ENCODE data around the gene NFATC2. TPM values are rescaled to one million over a fixed set of nuclear protein-coding genes. Genes with fewer than 3 reads are reported as not detected.

Gene NFATC2
- total RNA-seq, 1 experiment from 2014 or later, result 0.61 TPM

DNA sequence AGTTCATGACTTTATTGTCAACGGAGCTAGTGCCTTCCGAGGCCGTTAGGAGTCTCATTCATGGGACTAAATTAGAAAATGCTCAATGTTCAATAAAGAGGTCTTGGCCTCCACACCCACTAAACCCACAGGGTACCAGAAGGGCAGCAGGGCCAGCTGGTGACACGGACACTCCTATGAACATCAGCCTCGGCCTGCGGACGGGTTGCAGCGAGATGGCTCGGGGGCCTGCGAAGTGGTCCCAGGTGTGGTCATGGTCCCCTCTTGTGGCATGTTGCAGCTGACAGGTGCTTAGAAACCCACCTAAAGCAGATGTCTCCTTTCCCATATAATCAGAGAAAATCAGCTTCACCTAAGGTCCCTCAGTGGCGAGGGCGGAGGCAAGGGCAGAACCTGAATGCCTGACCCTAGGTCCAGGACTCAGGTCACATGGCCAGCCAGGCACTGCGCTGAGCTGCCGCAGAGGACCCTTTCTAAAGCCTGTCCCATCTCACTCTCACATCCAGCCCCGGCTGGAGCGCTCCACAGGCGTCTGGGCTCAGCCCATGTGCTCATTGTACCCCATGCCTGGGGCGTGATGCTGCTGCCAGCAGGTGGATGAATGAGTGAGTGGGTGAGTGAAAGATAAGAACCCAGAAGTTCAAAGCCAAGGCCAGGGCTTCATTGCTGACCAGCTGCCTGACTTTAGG is 35.8 kb downstream of the NFATC2 start:
- H2BK15ac ChIP-seq (ENCODE audit: low read depth, low read length), result no peak overlapping the region
- H2BK120ac ChIP-seq (ENCODE audit: low read depth, low read length, poor library complexity, severe bottlenecking), result no peak overlapping the region
- DNase-seq, result no peak
- no peak overlapping the region for H3K4ac ChIP-seq (ENCODE audit: low read depth, low read length)
- H3K4me1 Mint-ChIP-seq, result no peaks in the 10 kb centered on the region; a peak in 1 of 4 replicates
- no peak overlapping the region for H2AK5ac ChIP-seq (ENCODE audit: insufficient read length, low read length)
- no peaks in the 10 kb centered on the region for H3K23me2 ChIP-seq (ENCODE audit: insufficient read length, low read depth, low read length, poor library complexity, severe bottlenecking)
- H4K5ac ChIP-seq (ENCODE audit: insufficient read length, low read depth, low read length), result no peak overlapping the region
- H3K79me1 ChIP-seq (ENCODE audit: insufficient read depth, low read depth, low read length, poor library complexity, severe bottlenecking), result no peaks in the 10 kb centered on the region
- no peak overlapping the region for H4K8ac ChIP-seq (replicated peaks; ENCODE audit: insufficient read length, low read depth, low read length)
- H3K23ac ChIP-seq (ENCODE audit: insufficient read length, low read depth, low read length), result no peak overlapping the region
- H4K91ac ChIP-seq (ENCODE audit: insufficient read length, low read depth, low read length), result no peak overlapping the region
- no CpG with 5 or more reads among the region's 18 CpGs for WGBS (ENCODE audit: extremely low coverage, insufficient read length, low lambda C conversion rate)
- H3K36me3 Mint-ChIP-seq (ENCODE audit: insufficient read depth in 1 of 3, low read depth in 3 of 3), result no peaks in the 10 kb centered on the region
- H3K56ac ChIP-seq (ENCODE audit: insufficient read length, low read depth, low read length), result no peak overlapping the region
- no peak overlapping the region for H3K27ac ChIP-seq (ENCODE audit: insufficient read length, low read depth, low read length)
- no peaks in the 10 kb centered on the region for H3K9me3 ChIP-seq (ENCODE audit: control insufficient read depth, low read depth, low read length)
- no peak overlapping the region for H2BK5ac ChIP-seq (ENCODE audit: insufficient read length, low read length)
- no peaks in the 10 kb centered on the region for H3K4me1 ChIP-seq (ENCODE audit: insufficient read depth, low read length)
- H3K18ac ChIP-seq (ENCODE audit: insufficient read length, low read depth, low read length), result no peak overlapping the region
- TF ChIP-seq, protein P1, sequence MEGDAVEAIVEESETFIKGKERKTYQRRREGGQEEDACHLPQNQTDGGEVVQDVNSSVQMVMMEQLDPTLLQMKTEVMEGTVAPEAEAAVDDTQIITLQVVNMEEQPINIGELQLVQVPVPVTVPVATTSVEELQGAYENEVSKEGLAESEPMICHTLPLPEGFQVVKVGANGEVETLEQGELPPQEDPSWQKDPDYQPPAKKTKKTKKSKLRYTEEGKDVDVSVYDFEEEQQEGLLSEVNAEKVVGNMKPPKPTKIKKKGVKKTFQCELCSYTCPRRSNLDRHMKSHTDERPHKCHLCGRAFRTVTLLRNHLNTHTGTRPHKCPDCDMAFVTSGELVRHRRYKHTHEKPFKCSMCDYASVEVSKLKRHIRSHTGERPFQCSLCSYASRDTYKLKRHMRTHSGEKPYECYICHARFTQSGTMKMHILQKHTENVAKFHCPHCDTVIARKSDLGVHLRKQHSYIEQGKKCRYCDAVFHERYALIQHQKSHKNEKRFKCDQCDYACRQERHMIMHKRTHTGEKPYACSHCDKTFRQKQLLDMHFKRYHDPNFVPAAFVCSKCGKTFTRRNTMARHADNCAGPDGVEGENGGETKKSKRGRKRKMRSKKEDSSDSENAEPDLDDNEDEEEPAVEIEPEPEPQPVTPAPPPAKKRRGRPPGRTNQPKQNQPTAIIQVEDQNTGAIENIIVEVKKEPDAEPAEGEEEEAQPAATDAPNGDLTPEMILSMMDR (conservative IDR thresholded peaks at IDR 0.05), result no peak
- no peak overlapping the region for H2BK12ac ChIP-seq (ENCODE audit: insufficient read length, low read depth, low read length)
- no peaks in the 10 kb centered on the region for H3K27me3 ChIP-seq (ENCODE audit: insufficient read depth, low read length)
- H4K20me1 ChIP-seq (ENCODE audit: control insufficient read depth, insufficient read depth, insufficient read length), result no peaks in the 10 kb centered on the region
- H2AFZ ChIP-seq (ENCODE audit: low read length), result no peak overlapping the region
- H3K14ac ChIP-seq (ENCODE audit: insufficient read depth, low read length), result no peak overlapping the region
- H3T11ph ChIP-seq (ENCODE audit: low read length), result no peak overlapping the region
- H2BK20ac ChIP-seq (ENCODE audit: low read depth, low read length, poor library complexity, severe bottlenecking), result no peak overlapping the region
- H3K27me3 Mint-ChIP-seq (ENCODE audit: low read depth), result peaks cover 6% of the 10 kb centered on the region; the same call in 1 of the 2 replicates
- peak overlapping the region in 1 of 3 experiments; percentile 42; a peak in 1 of 7 replicates for H3K27ac Mint-ChIP-seq
- no peaks in the 10 kb centered on the region for H3K79me2 ChIP-seq (ENCODE audit: insufficient read depth, low read length)
- H3K9ac ChIP-seq (ENCODE audit: extremely low read depth, insufficient read length, low read length), result no peak overlapping the region
- H3K4me3 Mint-ChIP-seq, result no peak overlapping the region
- H3K4me2 ChIP-seq (ENCODE audit: insufficient read depth, insufficient read length, low read length), result no peak overlapping the region
- no peaks in the 10 kb centered on the region for H3K9me3 Mint-ChIP-seq
